H7 (cell line): Measurements from ENCODE around the gene SH3BGRL3. TPM values are rescaled to one million over a fixed set of nuclear protein-coding genes. Genes with fewer than 3 reads are reported as not detected.
"Not testable (repeated sequence)": the region's sequence is repeated elsewhere in the genome, so short reads cannot be mapped to it uniquely, and the experiment has no call there.

Source experiments
- DNase-seq: peaks from one replicate; pipeline ENCODE4 v3.0.0; 2012
- H3K27me3 ChIP-seq: 2 replicates; pipeline ENCODE4 v1.6.0; 2011; ENCODE audit warnings: mild to moderate bottlenecking, low read length; ENCODE audit not compliant: control insufficient read depth, insufficient read depth
- H3K36me3 ChIP-seq: replicated peaks from 2 replicates; pipeline ENCODE4 v1.5.1; 2011; ENCODE audit warnings: low read length; ENCODE audit not compliant: control insufficient read depth, insufficient read depth
- H3K4me3 ChIP-seq: 2 replicates; pipeline ENCODE4 v1.5.1; 2011; ENCODE audit warnings: low read depth, mild to moderate bottlenecking, control low read depth, low read length, moderate library complexity; ENCODE audit not compliant: insufficient read depth
- total RNA-seq: library from RNA; depleted of rRNA; stranded (reverse); fragments of >200 nt; shearing (Covaris generic); gene quantifications from 2 replicates; pipeline ENCODE4 v1.2.3, GENCODE V29; 2014; rRNA removed

SH3BGRL3 gene
- total RNA-seq, 1 experiment from 2014 or later, result 56.7 TPM

DNA sequence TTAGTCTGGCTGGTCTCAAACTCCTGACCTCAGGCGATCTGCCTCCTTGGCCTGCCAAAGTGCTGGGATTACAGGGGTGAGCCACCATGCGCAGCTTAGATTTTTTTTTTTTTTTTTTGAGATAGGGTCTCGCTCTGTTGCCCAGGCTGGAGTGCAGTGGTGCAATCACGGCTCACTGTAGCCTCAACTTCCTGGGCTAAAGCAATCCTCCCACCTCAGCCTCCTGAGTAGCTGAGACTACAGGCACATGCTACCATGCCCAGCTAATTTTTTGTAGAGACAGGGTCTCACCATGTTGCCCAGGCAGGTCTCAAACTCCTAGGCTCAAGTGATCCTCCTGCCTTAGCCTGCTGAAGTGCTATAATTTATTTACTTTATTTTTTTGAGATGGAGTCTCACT, 49.5 kb downstream of the SH3BGRL3 start:
- not testable (repeated sequence) for DNase-seq, H3K36me3 ChIP-seq, H3K27me3 ChIP-seq

DNA sequence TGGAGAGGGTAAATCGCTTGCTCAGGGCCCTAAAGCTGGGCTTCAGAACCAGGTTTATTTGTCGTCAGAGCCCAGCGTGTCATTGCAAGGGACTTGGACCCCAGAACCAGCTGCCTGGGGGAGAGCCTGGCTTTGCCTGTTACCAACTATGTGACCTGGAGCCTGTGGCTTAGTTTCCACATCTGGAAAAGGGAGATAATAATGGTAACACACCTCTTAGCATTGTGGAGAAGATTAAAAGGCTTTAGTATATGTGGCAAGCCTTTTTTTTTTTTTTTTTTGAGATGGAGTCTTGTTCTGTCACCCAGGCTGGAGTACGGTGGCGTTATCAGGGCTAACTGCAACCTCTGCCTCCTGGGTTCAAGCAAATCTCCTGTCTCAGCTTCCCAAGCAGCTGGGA, 50.4 kb downstream of the SH3BGRL3 start:
- no peak for DNase-seq
- no peak overlapping the region for H3K4me3 ChIP-seq
- H3K36me3 ChIP-seq, result no peaks in the 10 kb centered on the region; the same call in none of the 2 replicates
- no peaks in the 10 kb centered on the region; the same call in 1 of the 2 replicates for H3K27me3 ChIP-seq

More for the DNA sequence above, 49.5 kb downstream of the SH3BGRL3 start:
- not testable (repeated sequence) for H3K4me3 ChIP-seq

Other genes starting within 250 kb of the SH3BGRL3 start
- 0.17 TPM in 1 of 2 replicates, not detected in the other for gene SLC30A2, start 234.0 kb upstream of the SH3BGRL3 start, total RNA-seq
- 0.07 and 0.11 TPM in 2 replicates for gene TRIM63, start 212.5 kb upstream of the SH3BGRL3 start, total RNA-seq
- gene PDIK1L, start 168.3 kb upstream of the SH3BGRL3 start, total RNA-seq, result 5.9 and 6.0 TPM in 2 replicates
- 1.00 and 2.7 TPM in 2 replicates for gene FAM110D, start 121.0 kb upstream of the SH3BGRL3 start, total RNA-seq
- not detected in 2 replicates for gene C1orf232, start 111.1 kb upstream of the SH3BGRL3 start, total RNA-seq
- 32.8 and 59.0 TPM in 2 replicates for gene ZNF593, start 110.2 kb upstream of the SH3BGRL3 start, total RNA-seq
- 0.22 TPM in 1 of 2 replicates, not detected in the other for gene ZNF593OS, start 108.3 kb upstream of the SH3BGRL3 start, total RNA-seq
- 21.7 and 23.1 TPM in 2 replicates for gene CNKSR1, start 102.6 kb upstream of the SH3BGRL3 start, total RNA-seq
- 0.10 and 0.33 TPM in 2 replicates for gene CATSPER4, start 89.5 kb upstream of the SH3BGRL3 start, total RNA-seq
- gene CEP85, start 45.9 kb upstream of the SH3BGRL3 start, total RNA-seq, result 60.1 and 69.7 TPM in 2 replicates
- gene UBXN11, start 26.6 kb downstream of the SH3BGRL3 start, total RNA-seq, result 13.4 and 14.6 TPM in 2 replicates
- 5.1 and 8.3 TPM in 2 replicates for gene CD52, start 37.9 kb downstream of the SH3BGRL3 start, total RNA-seq
- 7.9 and 8.7 TPM in 2 replicates for gene CRYBG2, start 74.0 kb downstream of the SH3BGRL3 start, total RNA-seq
- gene ZNF683, start 92.7 kb downstream of the SH3BGRL3 start, total RNA-seq, result not detected in 2 replicates
- 863 and 868 TPM in 2 replicates for gene LIN28A, start 130.7 kb downstream of the SH3BGRL3 start, total RNA-seq
- 52.9 and 60.0 TPM in 2 replicates for gene DHDDS, start 152.2 kb downstream of the SH3BGRL3 start, total RNA-seq
- gene HMGN2, start 192.4 kb downstream of the SH3BGRL3 start, total RNA-seq, result 488 and 543 TPM in 2 replicates
- 101 and 121 TPM in 2 replicates for gene RPS6KA1, start 249.7 kb downstream of the SH3BGRL3 start, total RNA-seq